ENCODE data around the gene EHF.

The EHF gene

GRCh38 chr11:34636127-34636526, 15.2 kb downstream of the EHF start:
- no peaks in the 10 kb centered on the region for H3K36me3 ChIP-seq (ENCODE audit: control insufficient read depth in 4 of 4, insufficient read depth in 4 of 4, low read length in 3 of 4)
- no peaks in the 10 kb centered on the region for H3K9me3 ChIP-seq (ENCODE audit: control extremely low read depth in 1 of 5, control insufficient read depth in 4 of 5, insufficient read depth in 2 of 5, low read depth in 1 of 5, low read length in 4 of 5)
- no peak overlapping the region for H3K27ac ChIP-seq (ENCODE audit: insufficient read depth in 1 of 2, low read depth in 1 of 2, low read length in 2 of 2, poor library complexity in 1 of 2, severe bottlenecking in 2 of 2)
- POLR2A ChIA-PET = no interaction called here
- peaks cover 3 to 13% (median 9%) of the 10 kb centered on the region in 4 experiments for H3K4me1 ChIP-seq (ENCODE audit: control extremely low read depth in 1 of 4, control insufficient read depth in 4 of 4, insufficient read depth in 4 of 4, low read length in 3 of 4)
- WGBS (ENCODE audit: insufficient coverage) = 80% methylated on average over 1 of the region's 1 CpG
- no peak for DNase-seq
- CTCF ChIA-PET = interaction anchor here (1.0 to 1.5 kb wide), 2 partner anchors 10 to 15 kb away, joined by 3 read pairs; no protein-coding TSS in a partner anchor
- no peak overlapping the region for H3K4me3 ChIP-seq (ENCODE audit: control insufficient read depth in 1 of 7, extremely low read depth in 1 of 7, insufficient read depth in 4 of 7, low read depth in 2 of 7, low read length in 6 of 7)
- no peaks in the 10 kb centered on the region for H3K27me3 ChIP-seq (replicated peaks in 2 of 5; ENCODE audit: control insufficient read depth in 4 of 5, insufficient read depth in 5 of 5, low read length in 4 of 5)

DNA sequence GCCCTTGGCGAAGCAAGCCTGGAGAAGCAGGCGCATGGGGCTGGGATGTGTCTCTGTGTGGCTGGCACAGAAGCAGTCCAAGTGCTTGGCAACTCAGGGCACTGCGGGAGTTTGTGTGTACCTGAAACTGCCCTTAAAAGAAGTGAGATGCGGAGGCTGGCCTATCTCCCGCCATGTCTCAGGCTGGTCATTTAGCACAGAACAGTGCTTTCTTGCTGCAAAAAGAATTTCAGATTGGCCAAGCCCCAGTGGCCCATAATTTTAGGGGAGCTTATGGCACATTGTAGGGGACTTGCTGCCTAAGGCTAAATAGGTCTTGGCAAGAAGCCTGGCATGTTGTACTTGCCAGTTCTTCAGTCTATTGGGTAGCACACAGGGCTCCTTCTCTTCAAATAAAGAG, 16.4 kb downstream of the EHF start:
- Histone ChIP-seq H3K9me3 (ENCODE audit: control extremely low read depth in 1 of 5, control insufficient read depth in 4 of 5, insufficient read depth in 2 of 5, low read depth in 1 of 5, low read length in 4 of 5) (no peaks in the 10 kb centered on the region), H3K4me3 (ENCODE audit: control insufficient read depth in 1 of 7, extremely low read depth in 1 of 7, insufficient read depth in 4 of 7, low read depth in 2 of 7, low read length in 6 of 7) (no peak overlapping the region), H3K27me3 (replicated peaks in 2 of 5; ENCODE audit: control insufficient read depth in 4 of 5, insufficient read depth in 5 of 5, low read length in 4 of 5) (no peaks in the 10 kb centered on the region), H3K36me3 (ENCODE audit: control insufficient read depth in 4 of 4, insufficient read depth in 4 of 4, low read length in 3 of 4) (no peaks in the 10 kb centered on the region), H3K4me1 (ENCODE audit: control extremely low read depth in 1 of 4, control insufficient read depth in 4 of 4, insufficient read depth in 4 of 4, low read length in 3 of 4) (peaks cover 3 to 13% (median 9%) of the 10 kb centered on the region in 4 experiments), H3K27ac (ENCODE audit: insufficient read depth in 1 of 2, low read depth in 1 of 2, low read length in 2 of 2, poor library complexity in 1 of 2, severe bottlenecking in 2 of 2) (no peak overlapping the region)
- CTCF ChIA-PET = interaction anchor here (1.0 kb wide), 1 partner anchor 8 kb away, joined by 3 read pairs; no protein-coding TSS in a partner anchor
- POLR2A ChIA-PET = interaction anchor here (0.5 kb wide), 1 partner anchor 280 kb away, joined by 3 read pairs; no protein-coding TSS in a partner anchor
- DNase-seq = no peak
- 97% methylated on average over 5 of the region's 5 CpGs for WGBS (ENCODE audit: insufficient coverage)

DNA sequence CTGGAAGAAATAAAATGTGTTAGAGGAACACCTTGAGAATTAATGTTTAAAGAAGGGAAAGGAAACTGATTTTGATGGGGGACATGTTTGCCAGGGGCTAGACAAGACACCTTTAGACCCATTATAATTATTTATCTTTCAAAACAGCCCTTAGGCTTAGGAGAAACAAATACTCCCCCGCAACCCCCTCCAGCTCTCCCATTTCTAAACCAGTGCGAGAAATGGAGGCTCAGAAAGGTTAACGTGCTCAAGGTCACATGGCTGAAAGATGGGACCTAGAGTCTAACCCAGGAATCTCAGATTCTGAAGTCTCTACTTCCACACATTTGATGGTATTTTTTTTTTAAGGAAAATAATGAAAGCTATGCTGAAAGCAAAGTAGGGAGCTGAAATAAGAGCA, 18.0 kb downstream of the EHF start:
- H3K4me1 ChIP-seq (ENCODE audit: control extremely low read depth in 1 of 4, control insufficient read depth in 4 of 4, insufficient read depth in 4 of 4, low read length in 3 of 4) = peaks cover 3 to 8% (median 5%) of the 10 kb centered on the region in 4 experiments
- CTCF ChIA-PET = interaction anchor here (1.0 kb wide), 1 partner anchor 52 kb away, joined by 3 read pairs; no protein-coding TSS in a partner anchor

DNA sequence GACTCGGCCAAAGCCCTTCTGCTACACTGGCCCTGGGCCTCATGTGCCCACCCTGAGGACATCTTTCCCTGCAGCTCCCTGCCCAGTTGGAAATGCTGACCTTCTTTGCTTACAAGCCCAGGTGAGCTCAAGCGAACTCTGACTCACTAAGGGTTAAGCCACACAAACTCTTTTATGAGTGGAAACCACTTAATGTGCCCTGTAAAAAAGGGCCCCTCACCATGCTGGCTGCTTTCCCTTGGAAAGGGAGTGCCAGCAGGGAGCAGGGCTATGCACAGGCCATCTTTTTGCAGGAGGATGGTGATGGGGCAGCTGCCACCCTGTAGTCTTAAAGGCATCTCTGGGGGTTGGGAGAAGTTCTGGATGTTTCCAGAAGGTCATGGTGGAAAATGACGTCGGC, 18.7 kb downstream of the EHF start:
- no peak overlapping the region for H3K4me3 ChIP-seq (ENCODE audit: control insufficient read depth in 1 of 7, extremely low read depth in 1 of 7, insufficient read depth in 4 of 7, low read depth in 2 of 7, low read length in 6 of 7)
- H3K27ac ChIP-seq (ENCODE audit: insufficient read depth in 1 of 2, low read depth in 1 of 2, low read length in 2 of 2, poor library complexity in 1 of 2, severe bottlenecking in 2 of 2) = no peak overlapping the region
- no peak for DNase-seq
- peaks cover 0 to 3% (median under 1%) of the 10 kb centered on the region in 4 experiments for H3K4me1 ChIP-seq (ENCODE audit: control extremely low read depth in 1 of 4, control insufficient read depth in 4 of 4, insufficient read depth in 4 of 4, low read length in 3 of 4)
- no peaks in the 10 kb centered on the region for H3K27me3 ChIP-seq (replicated peaks in 2 of 5; ENCODE audit: control insufficient read depth in 4 of 5, insufficient read depth in 5 of 5, low read length in 4 of 5)
- 97% methylated on average over 2 of the region's 4 CpGs for WGBS (ENCODE audit: insufficient coverage)
- no peaks in the 10 kb centered on the region for H3K9me3 ChIP-seq (ENCODE audit: control extremely low read depth in 1 of 5, control insufficient read depth in 4 of 5, insufficient read depth in 2 of 5, low read depth in 1 of 5, low read length in 4 of 5)
- CTCF ChIA-PET = interaction anchor here (1.0 to 1.3 kb wide), 3 partner anchors 9 to 52 kb away, joined by 3 to 6 read pairs (median 3); no protein-coding TSS in a partner anchor
- POLR2A ChIA-PET = no interaction called here
- no peaks in the 10 kb centered on the region for H3K36me3 ChIP-seq (ENCODE audit: control insufficient read depth in 4 of 4, insufficient read depth in 4 of 4, low read length in 3 of 4)

More for the DNA sequence above, 18.0 kb downstream of the EHF start:
- WGBS (ENCODE audit: insufficient coverage) = 100% methylated on average over 1 of the region's 3 CpGs
- Histone ChIP-seq H3K36me3 (ENCODE audit: control insufficient read depth in 4 of 4, insufficient read depth in 4 of 4, low read length in 3 of 4) (no peaks in the 10 kb centered on the region), H3K27me3 (replicated peaks in 2 of 5; ENCODE audit: control insufficient read depth in 4 of 5, insufficient read depth in 5 of 5, low read length in 4 of 5) (no peaks in the 10 kb centered on the region), H3K27ac (ENCODE audit: insufficient read depth in 1 of 2, low read depth in 1 of 2, low read length in 2 of 2, poor library complexity in 1 of 2, severe bottlenecking in 2 of 2) (no peak overlapping the region), H3K4me3 (ENCODE audit: control insufficient read depth in 1 of 7, extremely low read depth in 1 of 7, insufficient read depth in 4 of 7, low read depth in 2 of 7, low read length in 6 of 7) (no peak overlapping the region), H3K9me3 (ENCODE audit: control extremely low read depth in 1 of 5, control insufficient read depth in 4 of 5, insufficient read depth in 2 of 5, low read depth in 1 of 5, low read length in 4 of 5) (no peaks in the 10 kb centered on the region)
- DNase-seq = no peak
- POLR2A ChIA-PET = no interaction called here

- no peaks in the 10 kb centered on the region for H3K27me3 ChIP-seq (replicated peaks in 2 of 5; ENCODE audit: control insufficient read depth in 4 of 5, insufficient read depth in 5 of 5, low read length in 4 of 5)
- H3K4me3 ChIP-seq (ENCODE audit: control insufficient read depth in 1 of 7, extremely low read depth in 1 of 7, insufficient read depth in 4 of 7, low read depth in 2 of 7, low read length in 6 of 7) = no peak overlapping the region
- ChIA-PET POLR2A (no interaction called here), CTCF (interaction anchor here (1.0 to 1.3 kb wide), 3 partner anchors 8 to 53 kb away, joined by 3 to 6 read pairs (median 3); no protein-coding TSS in a partner anchor)
- H3K27ac ChIP-seq (ENCODE audit: insufficient read depth in 1 of 2, low read depth in 1 of 2, low read length in 2 of 2, poor library complexity in 1 of 2, severe bottlenecking in 2 of 2) = no peak overlapping the region
- 80% methylated on average over 7 of the region's 8 CpGs for WGBS (ENCODE audit: insufficient coverage)
- DNase-seq = peak in 1 of 3 donors; percentile 33
- no peaks in the 10 kb centered on the region for H3K36me3 ChIP-seq (ENCODE audit: control insufficient read depth in 4 of 4, insufficient read depth in 4 of 4, low read length in 3 of 4)
- peaks cover 0 to 3% (median 0%) of the 10 kb centered on the region in 4 experiments for H3K4me1 ChIP-seq (ENCODE audit: control extremely low read depth in 1 of 4, control insufficient read depth in 4 of 4, insufficient read depth in 4 of 4, low read length in 3 of 4)
- no peaks in the 10 kb centered on the region for H3K9me3 ChIP-seq (ENCODE audit: control extremely low read depth in 1 of 5, control insufficient read depth in 4 of 5, insufficient read depth in 2 of 5, low read depth in 1 of 5, low read length in 4 of 5)
These were observed 19.4 kb downstream of the EHF start for GRCh38 chr11:34640050-34640923.

DNA sequence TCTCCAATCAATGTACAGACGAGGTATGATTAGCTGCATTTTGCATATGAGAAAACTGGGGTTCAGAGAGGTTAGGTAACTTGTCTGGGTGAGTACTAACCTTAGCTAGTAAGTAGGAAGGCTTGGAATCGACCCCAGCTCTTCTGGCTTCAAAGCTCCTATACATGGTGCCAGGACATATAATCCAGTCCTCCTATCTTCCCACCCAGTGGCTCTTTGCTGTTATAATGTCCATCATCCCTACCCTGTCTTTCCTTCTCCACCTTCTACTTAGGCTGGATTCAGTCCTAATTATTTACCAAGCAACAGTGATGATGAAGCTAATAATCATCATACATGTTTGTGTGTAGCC, 20.0 kb downstream of the EHF start:
- POLR2A ChIA-PET = no interaction called here
- H3K4me1 ChIP-seq (ENCODE audit: control extremely low read depth in 1 of 4, control insufficient read depth in 4 of 4, insufficient read depth in 4 of 4, low read length in 3 of 4) = peaks cover 0 to 3% (median 0%) of the 10 kb centered on the region in 4 experiments
- DNase-seq = no peak
- no peaks in the 10 kb centered on the region for H3K27me3 ChIP-seq (replicated peaks in 2 of 5; ENCODE audit: control insufficient read depth in 4 of 5, insufficient read depth in 5 of 5, low read length in 4 of 5)
- CTCF ChIA-PET = interaction anchor here (0.8 to 1.3 kb wide), 2 partner anchors 7 to 14 kb away, joined by 3 read pairs; no protein-coding TSS in a partner anchor
- H3K27ac ChIP-seq (ENCODE audit: insufficient read depth in 1 of 2, low read depth in 1 of 2, low read length in 2 of 2, poor library complexity in 1 of 2, severe bottlenecking in 2 of 2) = no peak overlapping the region
- H3K9me3 ChIP-seq (ENCODE audit: control extremely low read depth in 1 of 5, control insufficient read depth in 4 of 5, insufficient read depth in 2 of 5, low read depth in 1 of 5, low read length in 4 of 5) = no peaks in the 10 kb centered on the region
- H3K4me3 ChIP-seq (ENCODE audit: control insufficient read depth in 1 of 7, extremely low read depth in 1 of 7, insufficient read depth in 4 of 7, low read depth in 2 of 7, low read length in 6 of 7) = no peak overlapping the region
- WGBS (ENCODE audit: insufficient coverage) = 80% methylated on average over 1 of the region's 2 CpGs
- no peaks in the 10 kb centered on the region for H3K36me3 ChIP-seq (ENCODE audit: control insufficient read depth in 4 of 4, insufficient read depth in 4 of 4, low read length in 3 of 4)

- POLR2A ChIA-PET = no interaction called here
- DNase-seq = no peak
- CTCF ChIA-PET = interaction anchor here (0.8 kb wide), 1 partner anchor 15 kb away, joined by 3 read pairs; no protein-coding TSS in a partner anchor
These were observed 20.6 kb downstream of the EHF start for GRCh38 chr11:34641456-34641855.

More at GRCh38 chr11:34641456-34641855, 20.6 kb downstream of the EHF start:
- H3K27me3 ChIP-seq (replicated peaks in 2 of 5; ENCODE audit: control insufficient read depth in 4 of 5, insufficient read depth in 5 of 5, low read length in 4 of 5) = no peaks in the 10 kb centered on the region
- no peaks in the 10 kb centered on the region for H3K36me3 ChIP-seq (ENCODE audit: control insufficient read depth in 4 of 4, insufficient read depth in 4 of 4, low read length in 3 of 4)
- H3K9me3 ChIP-seq (ENCODE audit: control extremely low read depth in 1 of 5, control insufficient read depth in 4 of 5, insufficient read depth in 2 of 5, low read depth in 1 of 5, low read length in 4 of 5) = no peaks in the 10 kb centered on the region
- H3K4me1 ChIP-seq (ENCODE audit: control extremely low read depth in 1 of 4, control insufficient read depth in 4 of 4, insufficient read depth in 4 of 4, low read length in 3 of 4) = peaks cover 0 to 3% (median 0%) of the 10 kb centered on the region in 4 experiments
- WGBS (ENCODE audit: insufficient coverage) = 93% methylated on average over 4 of the region's 5 CpGs
- H3K4me3 ChIP-seq (ENCODE audit: control insufficient read depth in 1 of 7, extremely low read depth in 1 of 7, insufficient read depth in 4 of 7, low read depth in 2 of 7, low read length in 6 of 7) = no peak overlapping the region
- H3K27ac ChIP-seq (ENCODE audit: insufficient read depth in 1 of 2, low read depth in 1 of 2, low read length in 2 of 2, poor library complexity in 1 of 2, severe bottlenecking in 2 of 2) = no peak overlapping the region

Measured in common myeloid progenitor, CD34-positive (primary cell).